H1 (cell line): ENCODE results near the gene EBLN2. TPM values are rescaled to one million over a fixed set of nuclear protein-coding genes. Genes with fewer than 3 reads are reported as not detected.

Source experiments
- ASH2L ChIP-seq: fragments of 200-600, 300-600 bp; sonication (generic); IDR thresholded peaks from one replicate; pipeline ENCODE4 v1.7.1; 2017; ENCODE audit warnings: low read length
- BRCA1 ChIP-seq: IDR thresholded peaks from 2 replicates; pipeline ENCODE4 v1.6.1; 2012; ENCODE audit warnings: low read depth, low read length, improper control_type of control experiment
- CHD2 ChIP-seq: IDR thresholded peaks from 2 replicates; pipeline ENCODE4 v1.6.1; 2012; ENCODE audit warnings: low read length, improper control_type of control experiment
- EZH2 ChIP-seq: fragments of 200-600 bp; sonication (generic); IDR thresholded peaks from 2 replicates; pipeline ENCODE4 v1.7.1; 2012; ENCODE audit warnings: low read depth, mild to moderate bottlenecking, moderate library complexity, low read length, inconsistent platforms; ENCODE audit not compliant: severe bottlenecking
- KDM4A ChIP-seq: IDR thresholded peaks from one replicate; pipeline ENCODE4 v1.7.1; 2012; ENCODE audit warnings: low read depth, mild to moderate bottlenecking, moderate library complexity, low read length, inconsistent platforms; ENCODE audit not compliant: severe bottlenecking
- KDM5A ChIP-seq: fragments of 200-600 bp; IDR thresholded peaks from 2 replicates; pipeline ENCODE4 v1.7.1; 2012; ENCODE audit warnings: mild to moderate bottlenecking, low read length, inconsistent platforms, mixed read lengths
- POU5F1 ChIP-seq: IDR thresholded peaks from 2 replicates; pipeline ENCODE4 v1.6.1; 2011; ENCODE audit warnings: low read depth, mild to moderate bottlenecking, low read length, moderate library complexity
- SP1 ChIP-seq: IDR thresholded peaks from 2 replicates; pipeline ENCODE4 v1.6.1; 2011; ENCODE audit warnings: low read depth, low read length
- TCF12 ChIP-seq: IDR thresholded peaks from 2 replicates; pipeline ENCODE4 v1.6.1; 2011; ENCODE audit warnings: low read depth, mild to moderate bottlenecking, low read length
- polyA plus RNA-seq, 7 experiments: library from polyadenylated mRNA; depleted of rRNA in 3 of 7; stranded (reverse) in 5 of 7; unstranded in 2 of 7; fragments of >200 nt in 5 of 7; fragments of 200-250 nt in 2 of 7; gene quantifications; 1 replicate in 5 of 7; 2 replicates in 1 of 7; 4 replicates in 1 of 7; pipeline versions ENCODE4 v1.2.1 to v1.2.3, GENCODE V29; 2011 to 2013; ENCODE audit warnings: missing spikeins in 2 of 7, mixed read lengths in 2 of 7
- total RNA-seq: library from RNA; stranded (reverse); fragmentation: NEBNext Ultra II Directional; extraction: Animal tissue kit (Norgen Biotek cat#: 25700); gene quantifications from 2 replicates; pipeline ENCODE4 v1.2.1, GENCODE V29; 2021
- TF ChIP-seq, protein P1 (sequence below): IDR thresholded peaks from 2 replicates; pipeline ENCODE4 v1.6.1; 2011; ENCODE audit warnings: low read depth, mild to moderate bottlenecking, low read length; ENCODE audit not compliant: insufficient read depth

EBLN2 gene
- total and polyA plus RNA-seq, 2 of the 8 experiments (the other 6 are each of a cell fraction or from before 2014, with no cell fraction given) = 1.9 to 3.8 TPM

DNA sequence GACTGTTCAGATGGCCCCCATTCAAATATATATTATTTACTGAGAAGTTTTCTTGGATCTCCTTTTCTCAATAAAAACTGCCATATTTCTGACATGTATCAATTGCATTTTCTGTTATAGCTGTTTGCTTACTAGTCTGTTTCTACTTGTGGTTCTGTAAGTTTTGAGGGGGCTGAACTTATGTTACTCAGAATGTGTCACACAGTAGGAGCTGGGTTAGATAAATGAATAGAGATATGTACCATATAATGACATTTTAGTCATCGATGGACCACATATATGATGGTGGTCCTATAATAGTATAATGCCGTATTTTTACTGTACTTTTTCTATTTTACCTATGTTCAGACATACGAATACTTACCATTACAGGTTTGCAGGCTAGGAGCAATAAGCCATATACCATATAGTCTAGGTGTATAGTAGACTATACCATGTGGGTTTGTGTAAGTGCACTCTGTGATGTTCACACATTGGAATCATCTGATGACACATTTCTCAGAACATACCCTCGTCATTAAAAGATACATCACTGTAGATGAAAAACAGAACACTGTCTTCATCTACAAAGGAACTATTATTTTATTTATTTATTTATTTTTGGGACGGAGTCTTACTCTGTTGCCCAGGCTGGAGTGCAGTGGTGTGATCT, 42.5 kb upstream of the EBLN2 start (continued):
- no peak for TF ChIP-seq KDM4A
- TF ChIP-seq, protein P1, sequence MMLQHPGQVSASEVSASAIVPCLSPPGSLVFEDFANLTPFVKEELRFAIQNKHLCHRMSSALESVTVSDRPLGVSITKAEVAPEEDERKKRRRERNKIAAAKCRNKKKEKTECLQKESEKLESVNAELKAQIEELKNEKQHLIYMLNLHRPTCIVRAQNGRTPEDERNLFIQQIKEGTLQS = no peak
- TF ChIP-seq KDM5A = no peak
- TF ChIP-seq TCF12 = no peak
- TF ChIP-seq SP1 = no peak
- no peak for TF ChIP-seq POU5F1
- TF ChIP-seq CHD2 = no peak
- TF ChIP-seq EZH2 = no peak
- TF ChIP-seq BRCA1 = no peak
- no peak for TF ChIP-seq ASH2L
